Occipital lobe (tissue), 2 donors: ENCODE measurements around the gene YIPF6. TPM values are rescaled to one million over a fixed set of nuclear protein-coding genes. Genes with fewer than 3 reads are reported as not detected.
"Not testable (repeated sequence)": the region's sequence is repeated elsewhere in the genome, so short reads cannot be mapped to it uniquely, and the experiment has no call there.

ENCODE experiments used
- DNase-seq: peaks from one replicate; lab custom pipeline; 2025; lab: John Stamatoyannopoulos, UW
- total RNA-seq: library from RNA; depleted of rRNA; stranded (reverse); fragments of >200 nt; gene quantifications from one replicate; pipeline ENCODE4 v1.2.3, GENCODE V29; 2014

The YIPF6 gene
- total RNA-seq, 1 donor from 2014 or later = 29.5 TPM

DNA sequence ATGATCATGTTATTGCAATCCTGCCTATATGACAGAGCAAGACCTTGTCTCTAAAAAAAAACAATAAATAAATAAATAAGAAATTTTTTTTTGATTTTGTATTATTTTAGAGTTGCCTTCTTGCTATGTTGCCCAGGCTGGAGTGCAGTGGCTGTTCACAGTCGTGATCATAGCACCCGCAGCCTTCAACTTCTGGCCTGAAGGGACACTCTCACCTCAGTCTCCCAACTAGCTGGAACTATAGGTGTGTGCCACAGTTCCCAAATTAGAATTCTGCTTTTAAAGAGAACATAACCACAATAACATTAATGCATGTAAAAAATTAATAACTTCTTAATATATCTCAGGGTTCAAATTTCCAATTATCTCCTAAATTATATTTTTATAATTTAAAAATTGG is 7.8 kb downstream of the YIPF6 start:
- no peak for DNase-seq

DNA sequence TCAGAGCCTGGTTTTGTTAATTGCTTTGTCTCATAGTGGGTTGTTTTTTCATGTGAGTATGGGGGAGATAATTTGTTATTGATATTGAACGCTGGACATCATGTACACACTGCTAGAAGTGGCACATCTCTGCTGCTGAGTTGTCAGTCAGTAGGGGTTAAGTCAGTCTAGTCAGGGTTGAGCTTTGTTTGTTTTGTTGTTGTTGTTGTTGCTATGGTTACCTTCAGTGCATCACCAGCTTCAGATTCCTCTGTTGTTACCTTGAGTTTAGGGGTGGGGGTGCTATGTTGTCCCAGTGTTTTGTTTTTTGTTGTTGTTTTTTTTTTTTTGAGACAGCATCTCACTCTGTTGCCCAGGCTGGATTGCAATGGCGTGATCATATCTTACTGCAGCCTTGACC is 9.9 kb downstream of the YIPF6 start:
- DNase-seq = no peak

GRCh38 chrX:68511255-68511654 is 12.4 kb downstream of the YIPF6 start:
- no peak for DNase-seq

GRCh38 chrX:68524680-68525079 is 25.8 kb downstream of the YIPF6 start:
- DNase-seq = not testable (repeated sequence)

DNA sequence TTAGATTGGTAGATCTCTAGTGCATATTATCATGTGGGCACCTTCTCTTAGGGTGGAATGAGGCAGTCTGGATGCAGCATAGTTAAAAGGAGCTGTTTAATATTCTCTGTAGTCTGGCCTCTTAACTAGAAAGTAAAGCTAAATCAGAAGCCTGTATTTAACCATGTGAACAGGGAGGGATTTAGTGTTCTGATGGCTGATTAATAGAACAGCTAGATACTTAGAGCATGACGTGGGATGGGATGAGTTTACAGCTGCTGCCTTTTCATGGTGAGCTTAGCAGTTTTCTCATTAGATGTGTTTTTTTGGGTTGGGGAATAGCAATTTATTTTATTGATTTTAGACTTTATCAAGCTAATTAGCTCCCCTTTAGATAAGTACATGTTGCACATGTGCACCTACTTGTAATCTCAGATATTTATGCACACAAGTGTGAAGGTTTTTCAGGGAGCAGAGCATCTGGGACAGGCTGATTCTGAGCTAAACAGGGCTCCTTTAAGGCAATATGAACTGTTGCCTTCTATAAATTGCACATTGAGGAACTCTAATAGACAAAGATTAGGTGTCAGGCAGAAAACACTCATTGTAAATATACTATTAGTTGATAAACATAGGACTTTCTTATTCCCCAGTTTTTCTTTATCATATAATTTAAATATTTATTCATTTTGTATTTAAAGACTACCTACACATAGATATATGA is 34.1 kb downstream of the YIPF6 start:
- no peak for DNase-seq

GRCh38 chrX:68533656-68534055 is 34.8 kb downstream of the YIPF6 start:
- DNase-seq = no peak

DNA sequence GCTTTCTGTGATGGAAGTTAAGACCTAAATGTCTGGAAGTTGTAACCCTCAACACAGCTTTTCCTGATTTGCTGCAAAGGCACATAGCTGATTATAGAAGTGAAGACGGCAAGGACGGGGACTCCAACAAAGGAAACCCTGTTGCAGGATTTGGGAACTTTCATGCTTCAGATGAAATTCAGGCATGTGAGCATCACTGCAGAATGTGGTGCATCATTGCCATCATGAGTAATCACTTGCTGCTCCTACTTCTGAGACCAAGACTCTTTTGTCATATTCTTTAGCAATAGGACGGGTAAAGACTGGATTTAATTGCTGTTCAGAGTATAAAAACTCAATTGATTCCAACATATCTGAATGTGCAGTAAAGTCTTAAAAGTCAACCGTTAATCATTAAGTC is 35.8 kb downstream of the YIPF6 start:
- no peak for DNase-seq

DNA sequence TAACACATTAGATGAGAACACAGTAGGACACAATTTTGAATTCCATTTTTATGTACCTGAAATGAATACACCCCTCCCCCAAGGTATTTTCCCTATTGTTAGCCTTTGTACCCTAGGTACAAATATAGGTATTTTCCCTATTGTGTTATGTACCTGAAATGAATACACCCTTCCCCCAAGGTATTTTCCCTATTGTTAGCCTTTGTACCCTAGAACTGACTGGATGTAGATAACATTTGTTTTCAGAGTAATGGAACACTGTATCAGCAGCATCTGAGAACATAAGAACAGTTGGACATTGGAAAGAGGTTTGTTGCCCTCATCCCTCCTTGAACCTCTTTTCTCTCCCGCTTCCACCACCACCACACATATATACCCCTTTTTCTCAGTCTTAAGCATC is 37.6 kb downstream of the YIPF6 start:
- no peak for DNase-seq

DNA sequence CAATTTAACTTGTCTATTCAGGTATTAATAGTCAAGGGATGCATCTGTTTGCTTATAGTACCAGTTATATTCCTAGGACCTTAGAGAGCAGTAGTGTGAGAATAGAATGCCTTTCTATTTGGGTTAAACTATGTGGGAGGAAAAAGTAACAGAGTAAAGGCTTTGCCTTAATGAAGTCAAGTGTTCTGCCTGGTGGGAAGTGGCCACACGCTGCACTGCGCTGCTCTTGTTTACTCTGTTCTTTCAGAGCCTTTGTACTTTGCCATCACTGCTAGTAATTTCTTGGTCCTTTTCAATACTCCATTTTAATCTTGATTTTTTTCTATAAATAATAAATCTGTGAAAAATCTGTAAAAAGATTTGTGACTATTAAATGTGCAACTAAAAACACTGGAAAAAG is 38.0 kb downstream of the YIPF6 start:
- DNase-seq = no peak

GRCh38 chrX:68550193-68550592 is 51.3 kb downstream of the YIPF6 start:
- DNase-seq = no peak

DNA sequence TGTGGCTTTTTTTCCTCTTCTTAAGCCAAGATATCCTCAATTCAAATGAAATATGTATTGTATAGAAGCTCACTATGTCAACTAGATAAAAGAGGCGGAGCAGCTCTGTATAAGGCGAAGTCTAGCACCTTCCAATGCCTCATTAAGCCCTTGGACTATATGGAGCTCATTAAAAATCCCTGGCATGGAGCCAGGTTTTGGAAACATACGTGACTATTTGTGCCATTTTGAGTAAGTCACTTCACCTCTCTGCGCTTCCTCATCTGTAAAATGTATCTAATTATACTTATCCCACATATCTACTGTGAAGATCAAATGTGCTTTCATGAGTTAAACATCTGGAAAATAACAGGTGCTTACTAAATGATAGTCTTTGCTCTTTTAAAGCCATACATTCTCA is 57.2 kb downstream of the YIPF6 start:
- no peak for DNase-seq

DNA sequence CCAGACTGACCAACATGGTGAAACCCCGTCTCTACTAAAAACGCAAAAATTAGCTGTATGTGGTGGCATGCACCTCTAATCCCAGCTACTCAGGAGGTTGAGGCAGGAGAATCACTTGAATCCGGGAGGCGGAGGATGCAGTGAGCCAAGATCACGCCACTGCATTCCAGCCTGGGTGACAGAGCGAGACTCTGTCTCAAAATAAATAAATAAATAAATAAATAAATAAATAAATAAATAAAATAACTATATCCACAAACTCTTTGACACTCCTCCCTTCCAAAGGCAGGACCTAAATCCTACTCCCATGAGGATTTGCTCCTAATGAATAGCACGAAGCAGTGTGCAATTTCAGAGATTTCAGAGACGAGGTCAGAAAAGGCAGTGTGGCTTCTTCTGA is 58.3 kb downstream of the YIPF6 start:
- DNase-seq = not testable (repeated sequence)

DNA sequence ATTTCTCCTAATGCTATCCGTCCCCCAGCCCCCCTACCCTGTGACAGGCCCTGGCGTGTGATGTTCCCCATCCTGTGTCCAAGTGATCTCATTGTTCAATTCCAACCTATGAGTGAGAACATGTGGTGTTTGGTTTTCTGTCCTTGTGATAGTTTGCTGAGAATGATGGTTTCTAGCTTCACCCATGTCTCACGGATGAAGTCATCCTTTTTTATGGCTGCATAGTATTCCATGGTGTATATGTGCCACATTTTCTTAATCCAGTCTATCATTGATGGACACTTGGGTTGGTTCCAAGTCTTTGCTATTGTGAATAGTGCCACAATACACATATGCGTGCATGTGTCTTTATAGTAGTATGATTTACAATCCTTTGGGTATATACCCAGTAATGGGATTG is 61.1 kb downstream of the YIPF6 start:
- not testable (repeated sequence) for DNase-seq

GRCh38 chrX:68568136-68568535 is 69.3 kb downstream of the YIPF6 start:
- DNase-seq = no peak

DNA sequence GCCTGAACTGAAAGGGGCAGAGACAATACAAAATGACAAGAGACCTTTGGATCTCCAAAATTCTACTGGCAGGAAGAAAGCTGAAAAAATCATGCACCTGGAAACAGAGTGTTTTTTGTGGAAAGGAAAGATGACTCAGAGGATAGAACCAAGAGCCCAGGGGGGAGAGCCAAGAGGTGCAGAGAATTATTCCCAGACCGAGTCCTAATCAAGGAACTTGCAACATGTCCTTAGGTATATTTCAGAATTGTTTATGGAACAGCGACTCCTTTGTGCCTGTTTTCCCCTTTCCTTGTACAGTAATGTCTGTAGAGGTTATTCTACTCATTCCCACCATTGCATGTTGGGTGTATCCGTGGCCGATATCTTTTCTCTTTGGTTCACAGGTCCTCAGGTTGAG is 71.7 kb downstream of the YIPF6 start:
- no peak for DNase-seq

DNA sequence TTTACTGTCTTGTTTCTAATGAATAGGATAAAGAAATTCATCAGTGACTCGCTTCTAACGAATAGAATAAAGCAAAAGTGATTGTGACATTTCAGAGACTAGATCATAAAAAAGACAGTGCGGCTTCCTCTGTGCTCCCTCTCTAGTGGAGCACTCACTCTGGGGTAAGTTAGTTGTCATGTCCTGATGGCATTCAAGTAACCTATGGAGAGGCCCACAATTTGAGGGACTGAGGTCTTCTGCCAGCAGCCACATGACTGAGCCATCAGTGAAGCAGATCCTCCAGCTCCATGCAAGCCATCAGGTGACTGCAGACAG is 72.4 kb downstream of the YIPF6 start:
- no peak for DNase-seq

- no peak for DNase-seq
These were observed 72.9 kb downstream of the YIPF6 start for GRCh38 chrX:68571610-68572311.

DNA sequence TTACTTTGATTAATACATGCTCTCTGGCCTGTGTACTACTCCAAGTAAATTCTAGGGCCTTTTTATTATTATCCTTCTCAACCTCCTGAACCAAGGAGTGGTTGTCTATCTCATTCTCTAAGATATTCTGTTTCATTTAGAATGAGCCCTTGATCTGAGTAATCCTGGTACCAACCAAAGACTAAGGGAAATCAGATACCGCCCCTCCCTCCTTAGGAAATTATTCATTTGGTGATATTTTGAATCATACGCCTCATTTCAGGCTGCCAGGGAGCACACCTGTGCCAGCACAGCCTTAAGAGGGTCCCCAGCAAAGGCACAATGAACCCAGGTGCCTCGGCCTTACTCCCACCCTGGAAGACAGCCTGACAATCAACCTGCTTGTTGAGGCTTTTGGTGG is 75.4 kb downstream of the YIPF6 start:
- no peak for DNase-seq

DNA sequence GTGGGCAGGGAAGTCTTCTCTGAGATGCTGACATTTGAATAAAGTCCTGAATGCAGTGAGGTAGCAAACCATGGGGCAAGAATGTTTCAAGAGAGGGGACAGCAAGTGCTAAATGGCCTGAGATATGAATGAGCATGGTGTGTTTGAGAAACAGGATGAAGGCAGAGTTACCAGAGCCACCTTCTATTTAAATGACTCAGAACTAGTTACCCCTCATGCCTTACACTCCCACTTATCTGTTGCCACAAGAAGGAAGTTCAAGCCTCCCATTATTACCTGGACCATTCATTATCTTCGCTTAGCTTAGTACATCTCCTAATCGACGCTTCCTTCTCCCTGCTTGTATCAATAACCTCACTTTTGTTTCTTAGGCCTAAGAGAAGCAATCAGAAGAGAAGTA is 81.0 kb downstream of the YIPF6 start:
- no peak for DNase-seq

- no peak for DNase-seq
These were observed 85.4 kb downstream of the YIPF6 start for GRCh38 chrX:68584221-68584620.
